Dedifferentiated amniotic fluid mesenchymal stem cell (primary cell): ENCODE results near the gene FIG4.
"Not testable (repeated sequence)": the region's sequence is repeated elsewhere in the genome, so short reads cannot be mapped to it uniquely, and the experiment has no call there.

Experiments
- DNase-seq: peaks from one replicate; pipeline ENCODE4 v3.0.0-alpha.2; 2016; ENCODE audit errors: extremely low spot score

FIG4 gene

GRCh38 chr6:109702791-109703190, 11.7 kb downstream of the FIG4 start:
- DNase-seq = no peak

- peak; percentile 94 for DNase-seq
Observed at GRCh38 chr6:109705258-109705657, 14.2 kb downstream of the FIG4 start.

- DNase-seq = no peak
Observed at GRCh38 chr6:109706513-109706912, 15.4 kb downstream of the FIG4 start.

GRCh38 chr6:109708099-109708498, 17.0 kb downstream of the FIG4 start:
- not testable (repeated sequence) for DNase-seq

GRCh38 chr6:109713097-109713496, 22.0 kb downstream of the FIG4 start:
- no peak for DNase-seq

- no peak for DNase-seq
Observed at GRCh38 chr6:109714166-109714565, 23.1 kb downstream of the FIG4 start.

- DNase-seq = no peak
Observed at GRCh38 chr6:109714611-109715010, 23.5 kb downstream of the FIG4 start.

- no peak for DNase-seq
Observed at GRCh38 chr6:109715616-109716015, 24.5 kb downstream of the FIG4 start.

GRCh38 chr6:109717971-109718370, 26.9 kb downstream of the FIG4 start:
- no peak for DNase-seq

- DNase-seq = no peak
Observed at GRCh38 chr6:109718991-109719390, 27.9 kb downstream of the FIG4 start.

GRCh38 chr6:109720311-109720710, 29.2 kb downstream of the FIG4 start:
- peak; percentile 20 for DNase-seq

- DNase-seq = no peak
Observed at GRCh38 chr6:109722011-109722410, 30.9 kb downstream of the FIG4 start.

- no peak for DNase-seq
Observed at GRCh38 chr6:109722564-109723254, 31.6 kb downstream of the FIG4 start.

- DNase-seq = not testable (repeated sequence)
Observed at GRCh38 chr6:109725250-109725649, 34.2 kb downstream of the FIG4 start.

GRCh38 chr6:109736273-109737025, 45.4 kb downstream of the FIG4 start:
- DNase-seq = no peak

- no peak for DNase-seq
Observed at GRCh38 chr6:109738255-109738654, 47.2 kb downstream of the FIG4 start.

- DNase-seq = no peak
Observed at GRCh38 chr6:109738667-109739066, 47.6 kb downstream of the FIG4 start.

GRCh38 chr6:109739686-109740085, 48.6 kb downstream of the FIG4 start:
- DNase-seq = no peak

GRCh38 chr6:109740787-109741186, 49.7 kb downstream of the FIG4 start:
- no peak for DNase-seq

- peak; percentile 54 for DNase-seq
Observed at GRCh38 chr6:109743739-109744138, 52.6 kb downstream of the FIG4 start.

GRCh38 chr6:109744779-109745178, 53.7 kb downstream of the FIG4 start:
- not testable (repeated sequence) for DNase-seq

GRCh38 chr6:109747221-109747620, 56.1 kb downstream of the FIG4 start:
- peak; percentile 0 for DNase-seq
